Activated T-cell treated with anti-CD3 and anti-CD28 coated beads, Interleukin-2, amount 50 U/mL, for 24 hours (primary cell): Measurements from ENCODE around the gene KRT23.
"Not testable (repeated sequence)": the region's sequence is repeated elsewhere in the genome, so short reads cannot be mapped to it uniquely, and the experiment has no call there.

Experiments used
- DNase-seq: peaks from one replicate; pipeline ENCODE4 v3.0.0-alpha.2; 2020
- H3K27ac Mint-ChIP-seq: 2 replicates; pipeline ENCODE4 v1.8.0; 2020; ENCODE audit warnings: mild to moderate bottlenecking, mixed read lengths
- H3K27me3 Mint-ChIP-seq: 2 replicates; pipeline ENCODE4 v1.8.0; 2020; ENCODE audit warnings: mixed read lengths
- H3K36me3 Mint-ChIP-seq: 2 replicates; pipeline ENCODE4 v1.8.0; 2020; ENCODE audit warnings: low read depth, mixed read lengths
- H3K4me1 Mint-ChIP-seq: 2 replicates; pipeline ENCODE4 v1.8.0; 2020; ENCODE audit warnings: low read depth, mixed read lengths
- H3K4me3 Mint-ChIP-seq: 2 replicates; pipeline ENCODE4 v1.8.0; 2020; ENCODE audit warnings: mild to moderate bottlenecking, moderate library complexity, mixed read lengths
- H3K9me3 Mint-ChIP-seq: 2 replicates; pipeline ENCODE4 v1.8.0; 2020; ENCODE audit warnings: mixed read lengths

KRT23 gene

GRCh38 chr17:40936976-40937375 lies 470 bp downstream of the KRT23 start:
- H3K4me1 Mint-ChIP-seq: peaks cover 3% of the 10 kb centered on the region
- H3K27me3 Mint-ChIP-seq: peaks cover 40% of the 10 kb centered on the region
- H3K27ac Mint-ChIP-seq: no peak overlapping the region
- no peak overlapping the region for H3K4me3 Mint-ChIP-seq
- no peak for DNase-seq
- H3K36me3 Mint-ChIP-seq: no peaks in the 10 kb centered on the region
- H3K9me3 Mint-ChIP-seq: no peaks in the 10 kb centered on the region

GRCh38 chr17:40936437-40936971 lies 942 bp downstream of the KRT23 start:
- Mint-ChIP-seq H3K4me1 (peaks cover 3% of the 10 kb centered on the region), H3K4me3 (no peak overlapping the region), H3K27ac (no peak overlapping the region), H3K27me3 (peaks cover 40% of the 10 kb centered on the region), H3K9me3 (no peaks in the 10 kb centered on the region), H3K36me3 (no peaks in the 10 kb centered on the region)
- DNase-seq: no peak

GRCh38 chr17:40935624-40936023 lies 1.8 kb downstream of the KRT23 start:
- no peak overlapping the region for H3K27ac Mint-ChIP-seq
- peaks cover 3% of the 10 kb centered on the region for H3K4me1 Mint-ChIP-seq
- H3K36me3 Mint-ChIP-seq: no peaks in the 10 kb centered on the region
- H3K27me3 Mint-ChIP-seq: peaks cover 40% of the 10 kb centered on the region
- no peak overlapping the region for H3K4me3 Mint-ChIP-seq
- H3K9me3 Mint-ChIP-seq: no peaks in the 10 kb centered on the region
- DNase-seq: no peak

- peaks cover 3% of the 10 kb centered on the region for H3K4me1 Mint-ChIP-seq
- H3K27me3 Mint-ChIP-seq: peaks cover 48% of the 10 kb centered on the region
- H3K36me3 Mint-ChIP-seq: no peaks in the 10 kb centered on the region
- no peak overlapping the region for H3K27ac Mint-ChIP-seq
- no peak overlapping the region for H3K4me3 Mint-ChIP-seq
- no peak for DNase-seq
- no peaks in the 10 kb centered on the region for H3K9me3 Mint-ChIP-seq
Observed at GRCh38 chr17:40932608-40933007, 4.8 kb downstream of the KRT23 start.

GRCh38 chr17:40931311-40931710 lies 6.1 kb downstream of the KRT23 start:
- Mint-ChIP-seq H3K36me3 (no peaks in the 10 kb centered on the region), H3K9me3 (no peaks in the 10 kb centered on the region), H3K27me3 (peaks cover 54% of the 10 kb centered on the region), H3K27ac (no peak overlapping the region), H3K4me3 (no peak overlapping the region), H3K4me1 (no peaks in the 10 kb centered on the region)
- no peak for DNase-seq

- no peak for DNase-seq
- Mint-ChIP-seq H3K4me3 (no peak overlapping the region), H3K9me3 (no peaks in the 10 kb centered on the region), H3K27me3 (peaks cover 33% of the 10 kb centered on the region), H3K4me1 (peaks cover 1% of the 10 kb centered on the region), H3K27ac (no peak overlapping the region), H3K36me3 (no peaks in the 10 kb centered on the region)
Observed at GRCh38 chr17:40926341-40926740, 11.1 kb downstream of the KRT23 start.

- no peak for DNase-seq
- Mint-ChIP-seq H3K27ac (no peak overlapping the region), H3K4me3 (no peak overlapping the region)
Observed at GRCh38 chr17:40922239-40922638, 15.2 kb downstream of the KRT23 start.

GRCh38 chr17:40921026-40921425 lies 16.4 kb downstream of the KRT23 start:
- peaks cover 7% of the 10 kb centered on the region for H3K4me1 Mint-ChIP-seq
- no peaks in the 10 kb centered on the region for H3K9me3 Mint-ChIP-seq
- H3K27me3 Mint-ChIP-seq: peaks cover 9% of the 10 kb centered on the region
- H3K4me3 Mint-ChIP-seq: no peak overlapping the region
- no peak overlapping the region for H3K27ac Mint-ChIP-seq
- H3K36me3 Mint-ChIP-seq: no peaks in the 10 kb centered on the region
- DNase-seq: no peak

More at GRCh38 chr17:40922239-40922638, 15.2 kb downstream of the KRT23 start:
- Mint-ChIP-seq H3K36me3 (no peaks in the 10 kb centered on the region), H3K27me3 (peaks cover 22% of the 10 kb centered on the region), H3K4me1 (peaks cover 7% of the 10 kb centered on the region), H3K9me3 (no peaks in the 10 kb centered on the region)

GRCh38 chr17:40917116-40917515 lies 20.3 kb downstream of the KRT23 start:
- not testable (repeated sequence) for H3K27me3 Mint-ChIP-seq, H3K27ac Mint-ChIP-seq
- peaks cover 11% of the 10 kb centered on the region for H3K4me1 Mint-ChIP-seq

GRCh38 chr17:40916366-40916765 lies 21.1 kb downstream of the KRT23 start:
- no peak overlapping the region for H3K27ac Mint-ChIP-seq
- no peak overlapping the region for H3K4me3 Mint-ChIP-seq
- no peaks in the 10 kb centered on the region for H3K9me3 Mint-ChIP-seq
- no peaks in the 10 kb centered on the region for H3K36me3 Mint-ChIP-seq
- DNase-seq: no peak
- H3K27me3 Mint-ChIP-seq: peaks cover 8% of the 10 kb centered on the region
- peaks cover 10% of the 10 kb centered on the region for H3K4me1 Mint-ChIP-seq

More at GRCh38 chr17:40917116-40917515, 20.3 kb downstream of the KRT23 start:
- H3K36me3 Mint-ChIP-seq, H3K9me3 Mint-ChIP-seq, H3K4me3 Mint-ChIP-seq, DNase-seq: not testable (repeated sequence)

- no peak overlapping the region for H3K27ac Mint-ChIP-seq
- peaks cover 12% of the 10 kb centered on the region for H3K27me3 Mint-ChIP-seq
- no peak overlapping the region for H3K4me3 Mint-ChIP-seq
- H3K9me3 Mint-ChIP-seq: no peaks in the 10 kb centered on the region
- H3K4me1 Mint-ChIP-seq: peaks cover 4% of the 10 kb centered on the region
- DNase-seq: no peak
- no peaks in the 10 kb centered on the region for H3K36me3 Mint-ChIP-seq
Observed at GRCh38 chr17:40915721-40916256, 21.7 kb downstream of the KRT23 start.

- H3K36me3 Mint-ChIP-seq: no peaks in the 10 kb centered on the region
- peaks cover 16% of the 10 kb centered on the region for H3K27me3 Mint-ChIP-seq
- DNase-seq: no peak
- H3K4me3 Mint-ChIP-seq: no peak overlapping the region
- no peaks in the 10 kb centered on the region for H3K9me3 Mint-ChIP-seq
- H3K4me1 Mint-ChIP-seq: peaks cover 4% of the 10 kb centered on the region
- no peak overlapping the region for H3K27ac Mint-ChIP-seq
Observed at GRCh38 chr17:40915199-40915661, 22.2 kb downstream of the KRT23 start.

GRCh38 chr17:40914075-40914855 lies 23.2 kb downstream of the KRT23 start:
- no peak overlapping the region for H3K27ac Mint-ChIP-seq
- H3K4me1 Mint-ChIP-seq: peaks cover 7% of the 10 kb centered on the region
- H3K9me3 Mint-ChIP-seq: no peaks in the 10 kb centered on the region
- H3K4me3 Mint-ChIP-seq: no peak overlapping the region
- no peaks in the 10 kb centered on the region for H3K36me3 Mint-ChIP-seq
- DNase-seq: no peak
- H3K27me3 Mint-ChIP-seq: peaks cover 19% of the 10 kb centered on the region

GRCh38 chr17:40912486-40913210 lies 24.8 kb downstream of the KRT23 start:
- Mint-ChIP-seq H3K27me3 (peaks cover 35% of the 10 kb centered on the region), H3K4me1 (peaks cover 7% of the 10 kb centered on the region), H3K27ac (no peak overlapping the region), H3K4me3 (no peak overlapping the region), H3K36me3 (no peaks in the 10 kb centered on the region), H3K9me3 (no peaks in the 10 kb centered on the region)
- no peak for DNase-seq
